A549 (cell line): ENCODE results near the gene ARHGAP22. TPM values are rescaled to one million over a fixed set of nuclear protein-coding genes. Genes with fewer than 3 reads are reported as not detected.

ENCODE experiments used
- ATAC-seq, 2 experiments: fragments of 200-7000 bp in 1 of 2; fragments of >200 bp in 1 of 2; cut with Nextera tagmentation in 1 of 2; cut with Tn5 transposase in 1 of 2; 3 replicates each; pipeline versions ENCODE4 v1.8.0 to v1.9.1; 2018 to 2020; ENCODE audit warnings: mild to moderate bottlenecking in 1 of 2, moderate library complexity in 1 of 2
- CTCF ChIA-PET: fragments of 300-600 bp; sonication (Branson Sonifier 250); formaldehyde crosslinking; extraction: SDS; loops from one replicate; lab custom pipeline; 2021; ENCODE audit warnings: antibody characterized with exemption, inconsistent platforms; lab: Yijun Ruan, JAX
- POLR2A ChIA-PET: fragments of 350-600 bp; formaldehyde crosslinking; extraction: SDS; loops from one replicate; lab custom pipeline; 2021; ENCODE audit warnings: antibody characterized with exemption, inconsistent platforms; lab: Yijun Ruan, JAX
- DNase-seq, 2 experiments: peaks; one replicate each; pipeline versions ENCODE4 v3.0.0 to v3.0.0-alpha.2; 2011 to 2016; ENCODE audit warnings: low read depth in 1 of 2, low spot score in 1 of 2
- FAIRE-seq: peaks from 2 replicates; lab custom pipeline; 2011; peaks lifted over from hg19 to GRCh38; lab: Jason Lieb, UNC
- H3K27ac ChIP-seq, 2 experiments: fragments of >200 bp; sonication (Bioruptor Twin); formaldehyde crosslinking; 3 replicates each; pipeline ENCODE4 v1.5.1; 2016 to 2017
- H3K4me1 ChIP-seq: fragments of >200 bp; sonication (Bioruptor Twin); formaldehyde crosslinking; 3 replicates; pipeline ENCODE4 v1.6.1; 2016
- H3K4me2 ChIP-seq: fragments of >200 bp; sonication (Bioruptor Twin); formaldehyde crosslinking; 3 replicates; pipeline ENCODE4 v1.6.1; 2016
- H3K4me3 ChIP-seq: fragments of >200 bp; sonication (Bioruptor Twin); formaldehyde crosslinking; 3 replicates; pipeline ENCODE4 v1.5.1; 2016
- H3K9me3 ChIP-seq: fragments of >200 bp; sonication (Bioruptor Twin); formaldehyde crosslinking; 3 replicates; pipeline ENCODE4 v1.6.1; 2016
- CHD2 ChIP-seq: fragments of 150-350 bp; IDR thresholded peaks from 2 replicates; pipeline ENCODE4 v1.6.1; 2014; ENCODE audit warnings: low read length; ENCODE audit not compliant: partially characterized antibody
- EHF ChIP-seq: fragments of 250-450 bp; sonication (Bioruptor Pico); IDR thresholded peaks from 2 replicates; pipeline ENCODE4 v1.5.0; 2020; ENCODE audit warnings: mild to moderate bottlenecking
- EHMT2 ChIP-seq: fragments of 200-600 bp; sonication (generic); IDR thresholded peaks from 2 replicates; pipeline ENCODE4 v1.6.1; 2016; ENCODE audit warnings: antibody characterized with exemption, low read depth, mild to moderate bottlenecking, moderate library complexity
- ESRRA ChIP-seq: fragments of 150-350 bp; IDR thresholded peaks from 2 replicates; pipeline ENCODE4 v1.6.1; 2014; ENCODE audit warnings: mild to moderate bottlenecking, low read length, borderline replicate concordance
- FOSB ChIP-seq: fragments of 250-450 bp; sonication (Bioruptor Pico); IDR thresholded peaks from 2 replicates; pipeline ENCODE4 v1.5.0; 2020; ENCODE audit warnings: mild to moderate bottlenecking, moderate library complexity
- FOSL2 ChIP-seq, 2 experiments: fragments of 450-650 bp in 1 of 2; fragments of >200 bp in 1 of 2; sonication (Bioruptor Twin) in 1 of 2; formaldehyde crosslinking; IDR thresholded peaks; 2 replicates each; pipeline versions ENCODE4 v1.5.0 to v1.6.1; 2016 to 2020; ENCODE audit warnings: mild to moderate bottlenecking in 1 of 2, moderate library complexity in 1 of 2
- HEYL ChIP-seq: fragments of 250-450 bp; sonication (Bioruptor Pico); IDR thresholded peaks from 2 replicates; pipeline ENCODE4 v1.8.0; 2021; ENCODE audit warnings: mild to moderate bottlenecking, moderate library complexity
- HOXB13 ChIP-seq: fragments of 250-450 bp; sonication (Bioruptor Pico); IDR thresholded peaks from 2 replicates; pipeline ENCODE4 v1.5.0; 2020; ENCODE audit warnings: low read depth, mild to moderate bottlenecking, moderate library complexity
- HOXB5 ChIP-seq: fragments of 250-450 bp; sonication (Bioruptor Pico); IDR thresholded peaks from 2 replicates; pipeline ENCODE4 v1.5.0; 2020; ENCODE audit warnings: mild to moderate bottlenecking, moderate library complexity
- KDM5A ChIP-seq: fragments of 200-600 bp; sonication (generic); IDR thresholded peaks from 2 replicates; pipeline ENCODE4 v1.6.1; 2016; ENCODE audit warnings: antibody characterized with exemption, mild to moderate bottlenecking
- NPAS2 ChIP-seq: fragments of 250-450 bp; sonication (Bioruptor Pico); IDR thresholded peaks from 2 replicates; pipeline ENCODE4 v1.8.0; 2022; ENCODE audit warnings: mild to moderate bottlenecking, moderate library complexity, borderline replicate concordance
- NR3C1 ChIP-seq: fragments of >200 bp; sonication (Bioruptor Twin); formaldehyde crosslinking; IDR thresholded peaks from 3 replicates; pipeline ENCODE4 v1.6.1; 2017
- PBX3 ChIP-seq: IDR thresholded peaks from 2 replicates; pipeline ENCODE4 v1.6.1; 2012
- POLR2A ChIP-seq: IDR thresholded peaks from 2 replicates; pipeline ENCODE4 v1.6.1; 2012; ENCODE audit warnings: mild to moderate bottlenecking, low read length
- RARB ChIP-seq: fragments of 250-450 bp; sonication (Bioruptor Pico); IDR thresholded peaks from 2 replicates; pipeline ENCODE4 v1.8.0; 2021; ENCODE audit warnings: mild to moderate bottlenecking, moderate library complexity
- RNF2 ChIP-seq: fragments of 200-600 bp; sonication (generic); IDR thresholded peaks from 2 replicates; pipeline ENCODE4 v1.6.1; 2016; ENCODE audit warnings: low read depth, mild to moderate bottlenecking, antibody characterized with exemption, moderate library complexity, borderline replicate concordance
- ZNF302 ChIP-seq: fragments of 250-450 bp; sonication (Bioruptor Pico); IDR thresholded peaks from 2 replicates; pipeline ENCODE4 v1.9.0; 2021; ENCODE audit warnings: inconsistent platforms, mild to moderate bottlenecking, moderate library complexity
- WGBS: methylation state at CpG from one replicate; pipeline ENCODE4 v1.1.6; 2017; ENCODE audit errors: missing lambda C conversion rate; 5-methylcytosine and 5-hydroxymethylcytosine counted together
- polyA plus RNA-seq, 4 experiments: library from polyadenylated mRNA; depleted of rRNA in 3 of 4; stranded (reverse); fragments of >200 nt; fragmentation: RNase III in 1 of 4; extraction: RNeasy Plus Mini Kit Qiagen cat#74134 plus additional on column Dnase treatment in 1 of 4; gene quantifications; 2 replicates in 3 of 4; 3 replicates in 1 of 4; pipeline ENCODE4 v1.2.3, GENCODE V29; 2011 to 2017
- small RNA-seq, 6 experiments: library from RNA; depleted of rRNA; stranded (forward); fragments of <200 nt; gene quantifications; one replicate each; pipeline ENCODE3, GENCODE V24; 2012
- TF ChIP-seq, protein P1 (sequence below): fragments of >200 bp; sonication (Bioruptor Twin); formaldehyde crosslinking; IDR thresholded peaks from 2 replicates; pipeline ENCODE4 v1.6.1; 2016
- TF ChIP-seq, protein P2 (sequence below): IDR thresholded peaks from 2 replicates; pipeline ENCODE4 v1.6.1; 2012; ENCODE audit warnings: low read depth, borderline replicate concordance
- TF ChIP-seq, protein P3 (sequence below): IDR thresholded peaks from 2 replicates; pipeline ENCODE4 v1.6.1; 2012

ARHGAP22 gene
- polyA plus RNA-seq, 2 of the 4 experiments (the other 2 are of a cell fraction): 1.9 to 3.2 TPM

DNA sequence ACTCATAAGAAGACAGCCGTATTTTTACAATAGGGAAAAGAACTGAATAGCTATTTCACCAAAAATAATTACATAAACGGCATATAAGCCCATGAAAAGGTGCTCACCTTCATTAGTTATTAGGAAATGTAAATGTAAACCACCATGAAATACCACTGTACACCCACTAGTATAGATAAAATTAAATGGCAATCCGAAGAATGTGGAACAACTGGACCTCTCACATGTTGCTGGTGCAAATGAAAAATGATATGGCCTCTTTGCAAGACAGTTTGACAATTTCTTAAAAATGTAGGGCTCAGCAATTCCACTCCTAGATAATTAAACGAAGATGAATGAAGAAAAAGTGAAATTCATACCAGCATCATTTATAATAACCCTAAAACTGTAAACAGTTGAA lies 206.6 kb downstream of the ARHGAP22 start:
- DNase-seq (no peak), ATAC-seq (no peak), FAIRE-seq (no peak)
- no peak for TF ChIP-seq ESRRA
- TF ChIP-seq KDM5A: no peak
- TF ChIP-seq FOSL2 (IDR thresholded peaks at IDR 0.05): no peak
- no peak for TF ChIP-seq FOSL2 (CRISPR knock-in tag; IDR thresholded peaks at IDR 0.05)
- no peak for TF ChIP-seq CHD2
- TF ChIP-seq, protein P1, sequence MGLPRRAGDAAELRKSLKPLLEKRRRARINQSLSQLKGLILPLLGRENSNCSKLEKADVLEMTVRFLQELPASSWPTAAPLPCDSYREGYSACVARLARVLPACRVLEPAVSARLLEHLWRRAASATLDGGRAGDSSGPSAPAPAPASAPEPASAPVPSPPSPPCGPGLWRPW: no peak
- TF ChIP-seq, protein P2, sequence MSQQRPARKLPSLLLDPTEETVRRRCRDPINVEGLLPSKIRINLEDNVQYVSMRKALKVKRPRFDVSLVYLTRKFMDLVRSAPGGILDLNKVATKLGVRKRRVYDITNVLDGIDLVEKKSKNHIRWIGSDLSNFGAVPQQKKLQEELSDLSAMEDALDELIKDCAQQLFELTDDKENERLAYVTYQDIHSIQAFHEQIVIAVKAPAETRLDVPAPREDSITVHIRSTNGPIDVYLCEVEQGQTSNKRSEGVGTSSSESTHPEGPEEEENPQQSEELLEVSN: no peak
- TF ChIP-seq HOXB5 (CRISPR knock-in tag): no peak
- no peak for TF ChIP-seq FOSB (CRISPR knock-in tag)
- no peak for TF ChIP-seq PBX3
- no peak for TF ChIP-seq HOXB13 (CRISPR knock-in tag)
- TF ChIP-seq RNF2: no peak
- TF ChIP-seq NPAS2: no peak
- TF ChIP-seq EHF (CRISPR knock-in tag): no peak
- TF ChIP-seq ZNF302 (CRISPR knock-in tag): no peak
- TF ChIP-seq, protein P3, sequence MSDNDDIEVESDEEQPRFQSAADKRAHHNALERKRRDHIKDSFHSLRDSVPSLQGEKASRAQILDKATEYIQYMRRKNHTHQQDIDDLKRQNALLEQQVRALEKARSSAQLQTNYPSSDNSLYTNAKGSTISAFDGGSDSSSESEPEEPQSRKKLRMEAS: no peak
- TF ChIP-seq RARB (CRISPR knock-in tag): no peak
- TF ChIP-seq HEYL (CRISPR knock-in tag): no peak
- TF ChIP-seq POLR2A: no peak
- TF ChIP-seq NR3C1: no peak
- no peak for TF ChIP-seq EHMT2
- ChIA-PET CTCF (interaction anchor here (1.2 kb wide), 1 partner anchor 153 kb away, joined by 3 read pairs; no protein-coding TSS in a partner anchor), POLR2A (no interaction called here)
- peaks cover 20% of the 10 kb centered on the region for H3K4me1 ChIP-seq
- H3K27ac ChIP-seq: no peak overlapping the region
- H3K4me3 ChIP-seq: no peak overlapping the region
- WGBS: 93% methylated on average over 4 of the region's 4 CpGs
- no peak overlapping the region for H3K4me2 ChIP-seq
- no peaks in the 10 kb centered on the region for H3K9me3 ChIP-seq

Small RNAs within 50 kb of the gene (small RNA-seq; reads per million reads assigned to genes)
- 0 reads per million in 6 experiments for gene AC016397.1

Other genes with a start within 250 kb of the ARHGAP22 start
- not detected in 2 replicates for gene WDFY4, start 79.8 kb upstream of the ARHGAP22 start, polyA plus RNA-seq (2011; rRNA removed)
- gene WDFY4, start 79.8 kb upstream of the ARHGAP22 start, polyA plus RNA-seq (2017; fragmentation: RNase III; extraction: RNeasy Plus Mini Kit Qiagen cat#74134 plus additional on column Dnase treatment): not detected in 3 replicates